Choroid plexus epithelial cell (primary cell): ENCODE results near the gene PLCB1.

Source experiments
- DNase-seq: peaks from one replicate; pipeline ENCODE4 v3.0.0-alpha.2; 2010; ENCODE audit warnings: low read depth
- H3K4me3 ChIP-seq: 2 replicates; pipeline ENCODE4 v1.5.1; 2011; ENCODE audit warnings: low read depth, mild to moderate bottlenecking, control low read depth, low read length, moderate library complexity
- CTCF ChIP-seq: conservative IDR thresholded peaks from 2 replicates; pipeline ENCODE4 v1.5.1; 2011; ENCODE audit warnings: low read depth, mild to moderate bottlenecking, control low read depth, inconsistent platforms, low read length, moderate library complexity

The PLCB1 gene

GRCh38 chr20:8627340-8628004 is 495.4 kb downstream of the PLCB1 start:
- no peak for DNase-seq
- no peak for TF ChIP-seq CTCF
- peak overlapping the region; percentile 41 for H3K4me3 ChIP-seq

- H3K4me3 ChIP-seq: no peak overlapping the region
- no peak for TF ChIP-seq CTCF
- no peak for DNase-seq
Measured at GRCh38 chr20:8631271-8631670, 499.2 kb downstream of the PLCB1 start.

- no peak overlapping the region for H3K4me3 ChIP-seq
- no peak for DNase-seq
- no peak for TF ChIP-seq CTCF
Measured at GRCh38 chr20:8633366-8633765, 501.3 kb downstream of the PLCB1 start.

GRCh38 chr20:8635048-8635572 is 503.0 kb downstream of the PLCB1 start:
- DNase-seq: no peak
- no peak overlapping the region for H3K4me3 ChIP-seq
- no peak for TF ChIP-seq CTCF

- no peak for TF ChIP-seq CTCF
- no peak for DNase-seq
- H3K4me3 ChIP-seq: no peak overlapping the region
Measured at GRCh38 chr20:8635837-8636236, 503.8 kb downstream of the PLCB1 start.

- H3K4me3 ChIP-seq: no peak overlapping the region
- no peak for DNase-seq
- no peak for TF ChIP-seq CTCF
Measured at GRCh38 chr20:8639112-8639778, 507.2 kb downstream of the PLCB1 start.

- DNase-seq: no peak
- H3K4me3 ChIP-seq: no peak overlapping the region
- no peak for TF ChIP-seq CTCF
Measured at GRCh38 chr20:8640461-8640860, 508.4 kb downstream of the PLCB1 start.
